GM12801 (cell line): ENCODE data around the gene UBE2V1.

Experiments used
- TF ChIP-seq, protein P1 (sequence below): IDR thresholded peaks from one replicate; pipeline ENCODE4 v1.5.1; 2011; ENCODE audit warnings: control low read depth; ENCODE audit not compliant: insufficient read length; ENCODE audit errors: extremely low read depth

The UBE2V1 gene

DNA sequence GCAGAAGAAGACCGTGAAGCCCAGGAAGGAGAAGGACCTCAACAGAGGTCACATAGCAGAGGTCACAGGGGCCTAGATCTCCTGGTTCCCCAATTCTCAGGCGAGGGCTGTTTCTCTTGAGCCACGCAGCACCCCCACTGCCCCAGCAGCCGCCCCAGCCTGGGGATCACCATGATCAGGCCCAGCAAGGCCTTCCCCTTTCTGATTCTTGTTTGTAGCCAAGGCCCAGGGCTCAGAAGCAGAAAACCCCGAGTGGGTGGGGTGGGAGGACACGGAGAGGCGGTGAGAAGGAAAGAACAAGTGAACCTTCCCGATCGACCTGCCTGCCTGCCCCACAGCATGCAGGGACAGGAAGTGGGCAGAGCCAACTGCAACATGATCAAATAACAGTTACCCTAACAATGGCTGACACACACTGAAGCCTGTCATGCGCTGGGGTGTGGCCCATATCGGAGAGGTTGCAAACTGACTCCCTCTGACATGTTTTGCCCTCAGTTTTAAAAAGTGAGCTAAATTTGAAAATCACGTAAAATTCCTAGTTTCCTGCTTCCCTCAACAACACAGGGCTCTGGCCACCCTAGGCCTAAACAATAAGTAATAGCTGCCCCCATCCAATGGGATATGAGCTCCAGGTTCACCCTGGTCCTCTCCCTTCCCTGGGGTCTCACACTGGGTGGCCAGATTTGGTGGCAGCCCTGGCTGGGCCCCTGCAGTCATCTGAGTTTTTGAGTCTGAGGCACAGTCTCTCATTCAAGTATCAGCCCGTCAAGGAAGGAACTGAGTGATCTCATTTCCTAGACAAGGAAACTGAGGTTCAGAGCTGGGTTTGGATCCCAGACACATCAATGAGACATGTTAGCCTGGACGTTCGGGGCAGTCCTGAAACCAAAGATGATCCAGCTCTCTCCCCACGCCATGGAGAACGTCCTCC lies 34.0 kb upstream of the UBE2V1 start:
- TF ChIP-seq, protein P1, sequence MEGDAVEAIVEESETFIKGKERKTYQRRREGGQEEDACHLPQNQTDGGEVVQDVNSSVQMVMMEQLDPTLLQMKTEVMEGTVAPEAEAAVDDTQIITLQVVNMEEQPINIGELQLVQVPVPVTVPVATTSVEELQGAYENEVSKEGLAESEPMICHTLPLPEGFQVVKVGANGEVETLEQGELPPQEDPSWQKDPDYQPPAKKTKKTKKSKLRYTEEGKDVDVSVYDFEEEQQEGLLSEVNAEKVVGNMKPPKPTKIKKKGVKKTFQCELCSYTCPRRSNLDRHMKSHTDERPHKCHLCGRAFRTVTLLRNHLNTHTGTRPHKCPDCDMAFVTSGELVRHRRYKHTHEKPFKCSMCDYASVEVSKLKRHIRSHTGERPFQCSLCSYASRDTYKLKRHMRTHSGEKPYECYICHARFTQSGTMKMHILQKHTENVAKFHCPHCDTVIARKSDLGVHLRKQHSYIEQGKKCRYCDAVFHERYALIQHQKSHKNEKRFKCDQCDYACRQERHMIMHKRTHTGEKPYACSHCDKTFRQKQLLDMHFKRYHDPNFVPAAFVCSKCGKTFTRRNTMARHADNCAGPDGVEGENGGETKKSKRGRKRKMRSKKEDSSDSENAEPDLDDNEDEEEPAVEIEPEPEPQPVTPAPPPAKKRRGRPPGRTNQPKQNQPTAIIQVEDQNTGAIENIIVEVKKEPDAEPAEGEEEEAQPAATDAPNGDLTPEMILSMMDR, result no peak

DNA sequence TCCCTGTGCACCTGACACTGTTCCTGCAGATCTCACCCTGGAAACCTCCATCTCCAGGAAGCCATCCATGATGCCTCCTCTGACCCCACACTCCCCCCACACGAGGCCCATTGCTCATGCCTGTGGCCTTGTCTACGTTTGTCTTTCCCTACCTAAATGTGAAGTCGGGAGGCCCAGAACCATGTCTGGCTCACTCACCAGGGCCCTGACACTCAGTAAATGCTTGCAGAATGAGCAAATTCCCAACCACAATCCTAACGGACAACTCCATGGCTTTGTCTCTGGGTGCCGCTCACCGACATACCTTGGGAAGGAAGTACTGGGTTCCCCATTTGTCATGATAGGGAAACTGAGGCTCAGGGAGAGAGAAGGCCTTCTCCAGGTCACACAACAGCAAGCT lies 33.3 kb upstream of the UBE2V1 start:
- TF ChIP-seq, protein P1, result no peak

DNA sequence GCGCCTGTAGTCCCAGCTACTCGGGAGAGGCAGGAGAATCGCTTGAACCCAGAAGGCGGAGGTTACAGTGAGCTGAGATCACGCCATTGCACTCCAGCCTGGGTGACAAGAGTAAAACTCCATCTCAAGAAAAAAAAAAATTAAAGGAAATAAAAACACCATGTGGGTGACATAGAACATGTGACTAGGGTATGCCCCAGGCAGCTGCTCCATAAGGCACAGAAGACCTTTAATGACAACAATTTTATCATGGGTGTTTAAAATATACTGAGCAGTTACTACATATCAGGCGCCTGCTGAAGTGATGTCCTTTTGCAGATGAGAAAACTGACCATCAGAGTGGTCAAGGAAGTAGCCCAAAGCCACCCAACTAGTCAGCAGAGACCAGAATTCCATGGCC lies 32.6 kb upstream of the UBE2V1 start:
- TF ChIP-seq, protein P1, result no peak

DNA sequence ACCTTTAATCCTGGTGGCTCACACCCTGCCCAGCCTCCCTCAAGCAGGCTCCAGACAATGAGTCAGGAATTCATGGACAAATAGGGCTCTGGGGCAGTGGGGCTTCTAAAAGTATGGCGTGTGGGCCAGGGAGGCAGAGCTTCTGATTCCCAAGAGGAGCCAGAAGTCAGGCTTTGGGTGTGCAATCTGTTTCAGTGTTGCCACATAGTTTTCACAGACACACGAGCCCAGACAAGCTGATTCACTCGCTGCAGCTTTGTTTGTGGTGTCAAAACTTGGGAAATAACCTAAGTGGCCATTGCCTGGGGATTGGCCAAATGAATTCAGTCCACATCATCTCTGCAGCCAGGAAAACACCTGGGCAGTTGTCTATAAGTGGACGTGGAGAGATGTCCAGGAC lies 31.4 kb upstream of the UBE2V1 start:
- TF ChIP-seq, protein P1, result no peak

DNA sequence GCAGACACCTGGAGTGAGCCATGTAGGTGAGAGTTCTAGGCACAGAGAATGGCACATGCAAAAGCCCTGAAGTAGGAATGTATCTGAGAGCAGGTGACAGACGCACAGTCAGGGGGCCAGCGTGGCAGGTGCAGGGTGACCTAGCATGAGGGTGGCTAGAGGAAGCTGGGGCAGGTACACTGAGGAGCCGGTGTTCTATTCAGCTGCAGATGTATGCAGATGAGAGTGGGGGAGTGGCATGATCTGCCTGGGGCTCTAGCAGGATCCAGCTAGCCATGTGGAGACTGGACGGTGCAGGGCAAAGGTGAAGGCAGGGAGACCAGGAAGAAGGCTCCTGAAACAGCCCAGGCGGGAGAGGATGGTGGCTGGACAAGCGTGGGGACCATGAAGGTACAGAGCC lies 29.9 kb upstream of the UBE2V1 start:
- TF ChIP-seq, protein P1, result no peak

DNA sequence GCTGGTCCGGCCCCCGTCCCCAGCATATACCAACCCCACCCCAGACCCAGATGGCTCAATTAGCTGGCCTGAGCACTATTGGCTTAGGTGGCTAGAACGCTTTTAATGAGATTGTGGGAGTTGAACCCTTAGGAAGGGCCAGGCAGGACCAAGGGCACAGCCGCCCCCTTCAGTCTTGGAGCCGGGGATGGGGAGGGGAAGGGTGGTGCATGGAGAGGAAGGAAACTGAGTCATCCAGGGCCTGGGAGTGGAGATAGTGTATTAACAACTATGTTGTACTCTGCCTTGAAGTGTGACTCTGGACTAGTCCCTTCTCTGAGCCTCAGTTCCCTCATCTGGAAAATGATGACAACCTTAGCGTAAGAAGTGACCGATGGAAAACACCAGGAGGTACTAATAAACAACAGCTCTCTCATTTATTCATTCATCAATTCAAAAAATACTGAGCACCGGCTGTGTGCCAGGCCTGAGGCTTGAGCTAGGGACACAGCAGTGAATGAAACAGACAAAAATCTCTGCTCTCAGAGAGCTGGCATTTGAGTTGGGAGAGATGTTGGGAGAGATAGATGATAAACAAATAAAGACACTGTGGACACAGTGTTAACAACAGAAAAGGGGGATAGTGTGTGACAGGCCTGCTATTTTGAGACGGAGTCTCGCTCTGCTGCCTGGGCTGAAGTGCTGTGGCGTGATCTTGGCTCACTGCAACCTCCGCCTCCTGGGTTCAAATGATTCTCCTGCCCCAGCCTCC lies 29.0 kb upstream of the UBE2V1 start:
- TF ChIP-seq, protein P1, result no peak

DNA sequence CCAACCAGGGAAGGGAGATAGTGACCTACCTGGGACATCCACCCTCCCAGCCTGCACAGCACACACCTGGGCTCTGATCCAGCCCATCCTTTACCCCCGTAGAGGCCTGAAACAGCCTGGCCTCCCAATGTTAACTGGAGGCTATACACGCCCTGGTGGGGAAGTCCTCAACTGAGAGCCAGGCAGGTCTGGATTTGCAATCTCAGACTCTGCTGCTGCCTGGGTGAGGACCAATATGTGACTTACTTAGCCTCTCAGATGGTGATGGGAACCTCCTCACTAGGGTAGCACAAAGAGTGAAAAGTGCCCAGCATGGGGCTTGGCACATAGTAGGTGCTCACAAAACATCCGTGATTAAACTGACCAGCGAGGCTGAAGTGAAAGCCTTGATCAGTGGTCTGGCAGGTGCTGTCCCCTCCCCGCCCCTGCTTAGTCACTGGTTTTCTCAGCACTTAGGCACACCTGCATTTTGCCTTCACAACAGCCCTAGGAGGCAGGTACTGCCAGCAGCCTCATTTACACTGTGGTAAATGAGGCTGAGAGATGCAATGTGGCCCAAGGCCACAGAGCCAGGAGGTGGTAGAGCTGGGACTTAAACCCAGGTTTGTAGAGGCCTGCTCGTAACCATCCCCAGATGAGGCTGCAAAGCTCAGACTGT lies 28.2 kb upstream of the UBE2V1 start:
- TF ChIP-seq, protein P1, result no peak
